WERI-Rb-1 (cell line): ENCODE measurements around the gene MLH3.
"Not testable (repeated sequence)": the region's sequence is repeated elsewhere in the genome, so short reads cannot be mapped to it uniquely, and the experiment has no call there.

Experiments
- DNase-seq: peaks from one replicate; pipeline ENCODE4 v3.0.0-alpha.2; 2020
- H3K27ac ChIP-seq: fragments of 250-450 bp; sonication (Bioruptor Pico); 2 replicates; pipeline ENCODE4 v1.5.1; 2020; ENCODE audit warnings: mild to moderate bottlenecking, moderate library complexity
- H3K27me3 ChIP-seq: fragments of 250-450 bp; sonication (Bioruptor Pico); 2 replicates; pipeline ENCODE4 v1.5.1; 2021; ENCODE audit warnings: mild to moderate bottlenecking, low read depth, moderate library complexity; ENCODE audit not compliant: insufficient read depth, severe bottlenecking
- H3K36me3 ChIP-seq: fragments of 250-450 bp; sonication (Bioruptor Pico); 2 replicates; pipeline ENCODE4 v1.5.1; 2020; ENCODE audit warnings: mild to moderate bottlenecking, moderate library complexity
- H3K4me3 ChIP-seq: 2 replicates; pipeline ENCODE4 v1.5.1; 2011; ENCODE audit warnings: low read depth, mild to moderate bottlenecking, control low read depth, low read length
- H3K9me3 ChIP-seq: fragments of 250-450 bp; sonication (Bioruptor Pico); 2 replicates; pipeline ENCODE4 v1.5.1; 2021; ENCODE audit warnings: mild to moderate bottlenecking, moderate library complexity; ENCODE audit not compliant: severe bottlenecking
- TF ChIP-seq, protein P1 (sequence below): IDR thresholded peaks from 2 replicates; pipeline ENCODE4 v1.5.1; 2011; ENCODE audit warnings: low read depth, mild to moderate bottlenecking, control low read depth, inconsistent platforms, low read length

The MLH3 gene

GRCh38 chr14:75069121-75069810 lies 18.0 kb upstream of the MLH3 start, which contains the start of gene ZC2HC1C:
Gene ZC2HC1C (plus strand): TSS chr14:75069641. CDS start chr14:75070574, 933 bp downstream.
- no peaks in the 10 kb centered on the region for H3K27me3 ChIP-seq
- TF ChIP-seq, protein P1, sequence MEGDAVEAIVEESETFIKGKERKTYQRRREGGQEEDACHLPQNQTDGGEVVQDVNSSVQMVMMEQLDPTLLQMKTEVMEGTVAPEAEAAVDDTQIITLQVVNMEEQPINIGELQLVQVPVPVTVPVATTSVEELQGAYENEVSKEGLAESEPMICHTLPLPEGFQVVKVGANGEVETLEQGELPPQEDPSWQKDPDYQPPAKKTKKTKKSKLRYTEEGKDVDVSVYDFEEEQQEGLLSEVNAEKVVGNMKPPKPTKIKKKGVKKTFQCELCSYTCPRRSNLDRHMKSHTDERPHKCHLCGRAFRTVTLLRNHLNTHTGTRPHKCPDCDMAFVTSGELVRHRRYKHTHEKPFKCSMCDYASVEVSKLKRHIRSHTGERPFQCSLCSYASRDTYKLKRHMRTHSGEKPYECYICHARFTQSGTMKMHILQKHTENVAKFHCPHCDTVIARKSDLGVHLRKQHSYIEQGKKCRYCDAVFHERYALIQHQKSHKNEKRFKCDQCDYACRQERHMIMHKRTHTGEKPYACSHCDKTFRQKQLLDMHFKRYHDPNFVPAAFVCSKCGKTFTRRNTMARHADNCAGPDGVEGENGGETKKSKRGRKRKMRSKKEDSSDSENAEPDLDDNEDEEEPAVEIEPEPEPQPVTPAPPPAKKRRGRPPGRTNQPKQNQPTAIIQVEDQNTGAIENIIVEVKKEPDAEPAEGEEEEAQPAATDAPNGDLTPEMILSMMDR = no peak
- DNase-seq = peak; percentile 67
- no peaks in the 10 kb centered on the region for H3K36me3 ChIP-seq
- H3K9me3 ChIP-seq = no peaks in the 10 kb centered on the region
- peak within 1 kb of the TSS; percentile 63 for H3K27ac ChIP-seq
- H3K4me3 ChIP-seq = peak within 1 kb of the TSS; percentile 44

GRCh38 chr14:75068294-75069120 lies 17.2 kb upstream of the MLH3 start:
- DNase-seq = no peak
- Histone ChIP-seq H3K27me3 (no peaks in the 10 kb centered on the region), H3K36me3 (peaks cover 2% of the 10 kb centered on the region; the same call in 1 of the 2 replicates), H3K9me3 (no peaks in the 10 kb centered on the region), H3K27ac (peak overlapping the region; percentile 63), H3K4me3 (peak overlapping the region; percentile 44)
- TF ChIP-seq, protein P1 = no peak

- H3K27ac ChIP-seq, H3K36me3 ChIP-seq, DNase-seq, H3K4me3 ChIP-seq, H3K9me3 ChIP-seq, H3K27me3 ChIP-seq: not testable (repeated sequence)
Observed at GRCh38 chr14:75067765-75068164, 16.5 kb upstream of the MLH3 start.

DNA sequence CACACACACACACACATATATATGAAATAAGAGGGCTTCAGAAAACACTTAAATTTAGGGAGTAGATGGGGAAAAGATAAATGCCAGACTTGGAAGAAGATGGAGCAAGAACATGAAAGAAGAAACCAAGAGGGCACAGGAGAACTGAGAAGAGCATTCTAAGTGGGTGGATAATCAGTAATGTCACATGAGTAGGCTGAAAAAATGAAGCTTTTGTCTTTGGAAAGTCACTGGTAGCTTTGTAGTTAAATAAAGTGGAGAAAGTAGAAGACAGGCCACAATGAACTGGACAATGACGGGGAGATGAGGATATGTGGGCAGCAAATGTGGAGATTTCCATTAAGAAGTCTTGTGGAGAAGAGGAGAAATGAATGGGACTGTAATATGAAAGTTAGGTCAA lies 15.9 kb upstream of the MLH3 start:
- Histone ChIP-seq H3K9me3 (no peaks in the 10 kb centered on the region), H3K4me3 (no peak overlapping the region), H3K36me3 (peaks cover 6% of the 10 kb centered on the region; the same call in 1 of the 2 replicates), H3K27me3 (no peaks in the 10 kb centered on the region), H3K27ac (no peak overlapping the region)
- no peak for DNase-seq
- TF ChIP-seq, protein P1 = no peak

GRCh38 chr14:75066691-75067090 lies 15.4 kb upstream of the MLH3 start:
- H3K27me3 ChIP-seq = no peaks in the 10 kb centered on the region
- H3K4me3 ChIP-seq = no peak overlapping the region
- no peak for DNase-seq
- H3K27ac ChIP-seq = no peak overlapping the region
- TF ChIP-seq, protein P1 = no peak
- peaks cover 6% of the 10 kb centered on the region for H3K36me3 ChIP-seq
- no peaks in the 10 kb centered on the region for H3K9me3 ChIP-seq

GRCh38 chr14:75064205-75064567 lies 12.9 kb upstream of the MLH3 start:
- TF ChIP-seq, protein P1 = no peak
- DNase-seq = no peak
- peak overlapping the region; percentile 86 for H3K27ac ChIP-seq
- no peaks in the 10 kb centered on the region for H3K27me3 ChIP-seq
- peaks cover 7% of the 10 kb centered on the region for H3K9me3 ChIP-seq
- peak overlapping the region; percentile 65 for H3K4me3 ChIP-seq
- peaks cover 29% of the 10 kb centered on the region for H3K36me3 ChIP-seq
